ES-I3 (cell line): ENCODE measurements around the gene TMEM164.
A peak's percentile ranks its signal among the peaks of the same experiment; 100 is the strongest.

ENCODE experiments used
- H3K36me3 ChIP-seq: 2 replicates; pipeline ENCODE4 v1.6.1; 2013; ENCODE audit warnings: mild to moderate bottlenecking, low read length, control low read depth, moderate library complexity; ENCODE audit not compliant: insufficient read depth
- H3K4me1 ChIP-seq: 2 replicates; pipeline ENCODE4 v1.6.1; 2013; ENCODE audit warnings: mild to moderate bottlenecking, control low read depth, low read length; ENCODE audit not compliant: insufficient read depth
- H3K9ac ChIP-seq: 2 replicates; pipeline ENCODE4 v1.6.1; 2013; ENCODE audit warnings: low read depth, mild to moderate bottlenecking, low read length, moderate library complexity
- H3K9me3 ChIP-seq: 2 replicates; pipeline ENCODE4 v1.6.1; 2013; ENCODE audit warnings: mild to moderate bottlenecking, low read length, moderate library complexity; ENCODE audit not compliant: control insufficient read depth, insufficient read depth

The TMEM164 gene

DNA sequence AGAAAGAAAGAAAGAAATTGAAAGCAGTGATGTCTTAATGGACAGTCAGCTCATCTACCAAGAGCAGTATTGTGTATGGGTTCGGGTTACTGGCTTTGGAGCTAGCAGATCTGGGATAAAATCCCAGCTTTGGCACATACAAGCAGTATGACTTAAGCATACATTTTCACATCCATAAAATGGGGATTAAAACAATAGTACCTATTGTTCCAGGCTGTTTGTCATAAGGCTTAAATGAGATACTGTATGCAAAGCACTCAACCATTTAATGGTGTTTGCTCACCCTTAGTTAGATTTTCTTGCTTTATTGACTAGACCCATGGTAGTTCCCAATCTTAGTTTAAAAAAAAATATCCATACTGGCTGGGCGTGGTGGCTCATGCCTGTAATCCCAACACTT, 7.8 kb upstream of the TMEM164 start:
- H3K36me3 ChIP-seq: no peaks in the 10 kb centered on the region
- no peaks in the 10 kb centered on the region for H3K9me3 ChIP-seq
- no peak overlapping the region for H3K9ac ChIP-seq
- peaks cover 8% of the 10 kb centered on the region; the same call in 1 of the 2 replicates for H3K4me1 ChIP-seq

DNA sequence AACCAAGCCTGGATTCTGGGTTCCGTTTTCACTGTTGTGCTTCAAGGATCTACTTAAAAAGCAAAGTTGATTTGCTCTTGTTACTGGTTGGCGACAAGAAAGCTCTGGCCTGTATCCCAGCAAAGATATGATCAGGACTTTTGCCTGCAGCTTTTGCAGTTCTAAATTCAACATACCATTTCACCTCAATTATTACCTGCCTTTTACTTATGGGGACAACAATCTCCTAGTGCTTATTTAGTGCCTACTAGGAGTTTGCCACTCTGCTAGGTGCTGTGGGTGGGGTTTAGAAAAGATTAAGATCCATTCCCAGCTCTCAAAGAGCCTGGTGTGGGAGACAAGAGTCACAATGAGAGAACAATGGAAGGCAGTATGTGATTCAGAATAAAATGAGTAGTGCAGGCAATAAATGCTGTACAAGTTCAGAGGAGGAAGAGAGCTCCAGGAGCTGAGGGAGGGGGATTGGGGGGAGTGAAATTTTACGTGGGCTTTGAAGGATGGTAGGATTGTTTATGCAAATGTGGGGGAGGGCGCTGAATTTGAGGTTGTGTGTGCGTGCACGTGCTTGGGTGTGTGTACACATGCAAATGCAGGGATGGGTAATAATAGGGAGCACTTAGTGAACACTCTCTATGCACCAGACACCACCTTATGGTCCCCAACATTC, 5.0 kb upstream of the TMEM164 start:
- H3K9me3 ChIP-seq: no peaks in the 10 kb centered on the region
- peaks cover 12% of the 10 kb centered on the region for H3K4me1 ChIP-seq
- H3K9ac ChIP-seq: no peak overlapping the region
- no peaks in the 10 kb centered on the region for H3K36me3 ChIP-seq

GRCh38 chrX:110000000-110000399, 2.9 kb upstream of the TMEM164 start:
- Histone ChIP-seq H3K9ac (no peak overlapping the region), H3K9me3 (no peaks in the 10 kb centered on the region), H3K36me3 (no peaks in the 10 kb centered on the region), H3K4me1 (peaks cover 18% of the 10 kb centered on the region)

- no peaks in the 10 kb centered on the region for H3K9me3 ChIP-seq
- peaks cover 18% of the 10 kb centered on the region for H3K4me1 ChIP-seq
- H3K9ac ChIP-seq: no peak overlapping the region
Measured at GRCh38 chrX:110000847-110001713, 1.8 kb upstream of the TMEM164 start.

GRCh38 chrX:110001740-110002299, 1.1 kb upstream of the TMEM164 start:
- peak overlapping the region; percentile 69; the same call in 1 of the 2 replicates for H3K9ac ChIP-seq
- H3K36me3 ChIP-seq: no peaks in the 10 kb centered on the region
- H3K4me1 ChIP-seq: peaks cover 18% of the 10 kb centered on the region
- H3K9me3 ChIP-seq: no peaks in the 10 kb centered on the region

More at GRCh38 chrX:110000847-110001713, 1.8 kb upstream of the TMEM164 start:
- no peaks in the 10 kb centered on the region for H3K36me3 ChIP-seq

- no peaks in the 10 kb centered on the region for H3K9me3 ChIP-seq
- H3K36me3 ChIP-seq: no peaks in the 10 kb centered on the region
- H3K9ac ChIP-seq: peak overlapping the region; percentile 69
- peaks cover 10% of the 10 kb centered on the region for H3K4me1 ChIP-seq
Measured at GRCh38 chrX:110003167-110004156, 548 bp downstream of the TMEM164 start.

DNA sequence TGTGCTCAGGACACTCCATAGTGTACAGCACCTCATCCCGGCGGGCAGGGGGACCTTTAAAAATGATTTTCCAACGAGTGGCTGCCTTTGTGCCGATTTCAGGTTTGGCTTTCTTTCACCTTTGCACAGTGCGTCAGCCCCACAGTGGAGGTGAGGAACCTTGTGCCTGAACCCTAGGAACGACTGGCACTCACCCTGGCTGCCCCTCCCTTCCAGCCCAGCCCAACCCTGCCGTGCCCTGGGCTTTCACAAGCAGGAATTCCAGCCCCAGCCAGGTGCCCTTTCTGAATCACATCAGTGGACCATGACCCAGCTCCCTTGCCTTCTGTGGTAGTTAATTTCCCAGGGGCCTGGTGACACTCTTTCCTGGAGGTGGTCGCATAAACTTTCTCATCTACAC, 1.3 kb downstream of the TMEM164 start:
- Histone ChIP-seq H3K9me3 (no peaks in the 10 kb centered on the region), H3K4me1 (peaks cover 10% of the 10 kb centered on the region), H3K36me3 (no peaks in the 10 kb centered on the region), H3K9ac (peak overlapping the region; percentile 69; the same call in 1 of the 2 replicates)

DNA sequence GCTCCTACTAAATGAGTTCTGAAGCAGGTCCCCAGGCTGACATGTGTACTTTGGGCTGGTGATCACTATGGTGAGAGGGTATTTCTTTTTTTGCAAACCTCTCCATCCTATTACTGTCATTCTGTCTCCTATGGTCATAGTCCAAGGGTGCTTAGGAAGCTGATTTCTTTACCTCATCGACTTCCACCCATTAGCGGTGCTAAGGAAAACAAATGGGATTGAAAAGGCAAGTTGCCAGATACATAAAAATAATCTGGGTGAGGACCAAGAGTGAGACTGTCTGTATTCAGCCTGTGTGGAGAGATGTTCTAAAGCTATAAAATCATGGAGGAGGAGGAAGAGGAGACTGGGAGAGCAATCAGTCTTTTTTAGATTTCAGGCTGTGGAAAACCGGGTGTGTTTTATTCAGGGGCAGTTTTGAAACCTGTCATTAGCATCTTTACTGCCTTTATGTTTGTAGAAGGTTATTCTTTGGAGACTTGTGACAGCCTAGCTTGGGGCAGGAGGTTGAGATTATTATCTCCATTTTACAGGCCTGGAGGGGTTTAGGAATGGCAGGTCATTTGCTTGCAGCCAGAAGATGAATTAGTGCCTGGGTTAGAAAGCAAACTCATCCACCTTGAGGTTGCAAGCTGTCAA, 1.9 kb downstream of the TMEM164 start:
- Histone ChIP-seq H3K9me3 (no peaks in the 10 kb centered on the region), H3K4me1 (peaks cover 11% of the 10 kb centered on the region), H3K9ac (no peak overlapping the region), H3K36me3 (no peaks in the 10 kb centered on the region)

DNA sequence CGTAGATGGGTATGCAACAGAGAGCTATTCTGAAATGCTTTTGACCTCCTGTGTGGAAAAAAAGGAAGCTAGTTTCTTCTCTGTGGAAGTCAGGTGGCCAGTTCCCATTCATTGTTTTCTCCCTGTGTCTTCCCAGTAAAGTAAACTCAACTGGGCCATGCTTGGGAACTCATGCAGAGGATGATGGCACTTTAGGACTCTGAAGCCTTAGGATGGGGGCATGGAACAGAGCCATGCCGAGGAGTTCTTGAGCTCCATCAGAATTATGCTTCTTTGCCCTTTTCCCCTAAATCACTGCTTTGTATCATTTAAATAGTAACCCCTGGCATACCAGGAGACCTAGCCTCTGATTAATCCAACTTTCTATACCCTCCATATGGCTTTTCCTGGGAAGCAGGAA, 3.2 kb downstream of the TMEM164 start:
- no peaks in the 10 kb centered on the region for H3K9me3 ChIP-seq
- no peaks in the 10 kb centered on the region for H3K36me3 ChIP-seq
- H3K9ac ChIP-seq: no peak overlapping the region
- H3K4me1 ChIP-seq: peaks cover 19% of the 10 kb centered on the region

DNA sequence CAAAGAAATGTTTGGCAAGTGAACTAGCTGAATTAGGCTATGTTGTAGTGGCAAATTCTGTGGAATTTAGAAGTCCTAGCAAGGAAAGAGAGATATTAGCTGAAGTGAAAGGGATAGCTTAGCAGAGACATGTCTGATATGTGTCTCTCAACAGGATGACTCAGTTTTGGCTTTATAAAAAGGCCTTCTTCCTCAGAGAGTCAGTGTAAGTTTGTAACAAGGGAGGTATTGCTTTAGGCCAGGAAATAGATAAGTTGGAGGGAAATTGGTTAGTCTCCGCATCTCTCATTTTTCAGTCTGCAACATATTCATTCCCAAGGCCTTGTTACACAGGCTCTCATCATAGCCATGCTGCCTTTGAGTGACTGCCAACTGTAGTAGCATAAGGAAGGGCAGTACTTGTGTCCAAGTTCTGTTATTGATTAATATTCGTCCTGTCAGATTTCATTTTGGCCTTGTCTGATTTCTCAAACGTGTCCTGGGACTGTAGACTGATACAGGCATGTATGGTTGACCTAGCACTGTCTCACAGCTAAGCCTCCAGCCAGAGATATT, 4.0 kb downstream of the TMEM164 start:
- Histone ChIP-seq H3K9ac (no peak overlapping the region), H3K9me3 (no peaks in the 10 kb centered on the region), H3K4me1 (peaks cover 15% of the 10 kb centered on the region), H3K36me3 (no peaks in the 10 kb centered on the region)

DNA sequence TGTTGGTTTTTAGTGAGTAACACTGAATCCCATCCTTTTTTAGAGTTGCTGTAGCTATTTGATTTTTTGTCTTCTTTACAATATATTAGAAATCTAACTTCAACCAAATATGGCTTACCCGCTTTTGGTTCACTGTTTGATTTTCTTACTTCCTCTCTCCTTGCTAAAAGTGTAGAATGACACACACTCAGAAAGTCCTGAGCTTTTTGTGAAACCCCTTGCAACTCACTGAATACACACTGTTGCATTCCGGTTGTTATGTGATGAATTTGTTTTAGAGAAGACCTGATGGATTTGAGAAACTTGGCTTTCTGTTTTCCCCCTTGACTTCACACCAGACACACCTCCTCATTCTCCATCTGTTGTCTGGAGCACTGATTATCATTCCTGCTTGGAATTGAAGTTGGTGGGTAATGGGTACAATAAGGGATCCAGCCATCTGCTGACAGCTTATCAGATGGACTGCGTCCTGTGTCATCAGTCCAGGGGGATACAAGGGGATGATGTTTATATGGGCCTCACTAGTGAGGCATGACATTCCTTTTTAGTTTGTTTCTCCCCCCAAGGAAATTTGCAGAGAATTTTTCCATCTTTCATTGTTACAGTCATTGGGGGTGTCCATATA, 5.2 kb downstream of the TMEM164 start:
- Histone ChIP-seq H3K36me3 (no peaks in the 10 kb centered on the region), H3K9ac (no peak overlapping the region), H3K9me3 (no peaks in the 10 kb centered on the region), H3K4me1 (peaks cover 15% of the 10 kb centered on the region)

DNA sequence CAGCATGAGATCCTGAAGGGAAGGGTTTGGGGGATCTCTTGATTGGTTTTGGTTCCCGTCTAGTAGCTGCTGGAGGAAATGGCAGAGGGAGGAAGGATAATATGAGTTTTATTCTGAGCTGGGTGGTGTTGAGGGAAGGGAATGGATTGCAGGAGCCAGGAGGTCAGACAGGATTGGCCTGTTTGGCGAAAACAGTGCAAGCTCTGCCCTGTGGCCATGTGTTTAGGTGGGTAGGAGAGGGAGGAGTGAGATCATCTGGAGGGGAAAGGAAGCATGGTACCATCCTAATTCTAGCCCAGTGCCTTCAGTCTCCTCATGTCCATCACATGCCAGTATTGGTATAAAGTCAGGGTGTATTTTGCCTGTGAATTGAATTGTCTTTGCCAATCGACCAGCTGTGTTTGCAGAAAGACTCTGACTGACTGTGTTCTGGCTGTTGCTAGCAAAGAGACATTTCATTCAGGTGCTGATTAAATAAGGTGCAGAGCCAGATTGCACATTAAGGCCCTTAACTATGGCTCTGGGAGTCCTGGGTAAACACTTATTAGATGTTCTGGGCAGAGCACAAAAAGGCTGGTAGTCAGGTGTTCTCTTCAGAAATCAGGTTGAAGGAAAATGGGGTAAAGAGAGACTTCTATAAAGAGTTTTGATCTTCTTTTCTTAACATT, 10.0 kb downstream of the TMEM164 start:
- peaks cover 22% of the 10 kb centered on the region for H3K4me1 ChIP-seq
- H3K9me3 ChIP-seq: no peaks in the 10 kb centered on the region
- no peaks in the 10 kb centered on the region for H3K36me3 ChIP-seq
- H3K9ac ChIP-seq: no peak overlapping the region
